Measurements from ENCODE around the gene ANKRD11.

The ANKRD11 gene

GRCh38 chr16:89293276-89294143 lies 196.9 kb downstream of the ANKRD11 start:
- Histone ChIP-seq H3K36me3 (0 out of 2 replicates have a peak, but pooled peaks cover 4% of the 10 kb centered on the region), H3K27ac (no peak overlapping the region), H3K9me3 (ENCODE audit: severe bottlenecking) (no peaks in the 10 kb centered on the region), H3K4me3 (ENCODE audit: low read depth, low read length) (no peak overlapping the region), H3K27me3 (ENCODE audit: insufficient read depth, low read depth, severe bottlenecking) (no peaks in the 10 kb centered on the region)
- TF ChIP-seq CTCF (IDR thresholded peaks at IDR 0.05; ENCODE audit: low read depth, low read length) = no peak
- DNase-seq = no peak

GRCh38 chr16:89292443-89293078 lies 197.8 kb downstream of the ANKRD11 start:
- Histone ChIP-seq H3K9me3 (ENCODE audit: severe bottlenecking) (no peaks in the 10 kb centered on the region), H3K27me3 (ENCODE audit: insufficient read depth, low read depth, severe bottlenecking) (no peaks in the 10 kb centered on the region), H3K4me3 (ENCODE audit: low read depth, low read length) (no peak overlapping the region), H3K36me3 (peaks cover 12% of the 10 kb centered on the region; the same call in 1 of the 2 replicates), H3K27ac (no peak overlapping the region)
- no peak for TF ChIP-seq CTCF (IDR thresholded peaks at IDR 0.05; ENCODE audit: low read depth, low read length)
- DNase-seq = no peak

- DNase-seq = no peak
- no peak for TF ChIP-seq CTCF (IDR thresholded peaks at IDR 0.05; ENCODE audit: low read depth, low read length)
- Histone ChIP-seq H3K4me3 (ENCODE audit: low read depth, low read length) (no peak overlapping the region), H3K27me3 (ENCODE audit: insufficient read depth, low read depth, severe bottlenecking) (no peaks in the 10 kb centered on the region), H3K9me3 (ENCODE audit: severe bottlenecking) (no peaks in the 10 kb centered on the region), H3K27ac (no peak overlapping the region; the same call in 1 of the 2 replicates), H3K36me3 (peaks cover 14% of the 10 kb centered on the region)
These were observed 198.6 kb downstream of the ANKRD11 start for GRCh38 chr16:89291776-89292175.

- no peak for TF ChIP-seq CTCF (IDR thresholded peaks at IDR 0.05; ENCODE audit: low read depth, low read length)
- H3K9me3 ChIP-seq (ENCODE audit: severe bottlenecking) = no peaks in the 10 kb centered on the region
- H3K27me3 ChIP-seq (ENCODE audit: insufficient read depth, low read depth, severe bottlenecking) = no peaks in the 10 kb centered on the region
- no peak overlapping the region for H3K4me3 ChIP-seq (ENCODE audit: low read depth, low read length)
- no peak for DNase-seq
- H3K36me3 ChIP-seq = peaks cover 16% of the 10 kb centered on the region
- peak overlapping the region; percentile 33 for H3K27ac ChIP-seq
These were observed 199.0 kb downstream of the ANKRD11 start for GRCh38 chr16:89291363-89291762.

GRCh38 chr16:89290887-89291286 lies 199.5 kb downstream of the ANKRD11 start:
- no peak for TF ChIP-seq CTCF (IDR thresholded peaks at IDR 0.05; ENCODE audit: low read depth, low read length)
- peak overlapping the region; percentile 33 for H3K27ac ChIP-seq
- no peaks in the 10 kb centered on the region for H3K9me3 ChIP-seq (ENCODE audit: severe bottlenecking)
- peak; percentile 56 for DNase-seq
- H3K27me3 ChIP-seq (ENCODE audit: insufficient read depth, low read depth, severe bottlenecking) = no peaks in the 10 kb centered on the region
- H3K4me3 ChIP-seq (ENCODE audit: low read depth, low read length) = no peak overlapping the region
- H3K36me3 ChIP-seq = peaks cover 16% of the 10 kb centered on the region
